IMR-90 (cell line): ENCODE measurements around the gene FAM124A. TPM values are rescaled to one million over a fixed set of nuclear protein-coding genes. Genes with fewer than 3 reads are reported as not detected.

Experiments
- ATAC-seq: fragments of 200-7000 bp; cut with Tn5 transposase; 2 replicates; pipeline ENCODE4 v1.9.1; 2020; ENCODE audit warnings: low read depth, mild to moderate bottlenecking, moderate library complexity
- BruUV-seq: library from RNA; stranded (reverse); fragments of 400-500 nt; replicated peaks from 2 replicates; lab custom pipeline; 2021; lab: Mats Ljungman, UMichigan
- CTCF ChIA-PET: fragments of 300-600 bp; formaldehyde crosslinking; extraction: SDS; loops from one replicate; lab custom pipeline; 2021; ENCODE audit warnings: antibody characterized with exemption; lab: Yijun Ruan, JAX
- POLR2A ChIA-PET: fragments of 300-600 bp; sonication (Branson Sonifier 250); formaldehyde crosslinking; loops from one replicate; lab custom pipeline; 2022; ENCODE audit warnings: antibody characterized with exemption; ENCODE audit not compliant: unreplicated experiment; lab: Charles Lee
- DNase-seq: peaks from one replicate; pipeline ENCODE4 v3.0.0; 2013
- H2AFZ ChIP-seq: replicated peaks from 2 replicates; pipeline ENCODE3; 2013; ENCODE audit warnings: low read length, mild to moderate bottlenecking; ENCODE audit not compliant: poor library complexity
- H2AK5ac ChIP-seq: 2 replicates; pipeline ENCODE4 v1.6.1; 2013; ENCODE audit warnings: low read depth, low read length, inconsistent platforms
- H2AK9ac ChIP-seq: replicated peaks from 2 replicates; pipeline ENCODE3; 2013; ENCODE audit warnings: mild to moderate bottlenecking, low read depth, low read length, moderate library complexity; ENCODE audit not compliant: poor library complexity
- H2BK120ac ChIP-seq: 2 replicates; pipeline ENCODE4 v1.6.1; 2013; ENCODE audit warnings: low read depth, low read length, inconsistent platforms
- H2BK15ac ChIP-seq: 3 replicates; pipeline ENCODE4 v1.6.1; 2013; ENCODE audit warnings: low read depth, low read length, inconsistent platforms
- H2BK20ac ChIP-seq: 2 replicates; pipeline ENCODE4 v1.6.1; 2013; ENCODE audit warnings: low read depth, mild to moderate bottlenecking, inconsistent platforms, low read length, moderate library complexity
- H2BK5ac ChIP-seq: 2 replicates; pipeline ENCODE4 v1.6.1; 2013; ENCODE audit warnings: mild to moderate bottlenecking, low read depth, low read length, inconsistent platforms; ENCODE audit not compliant: poor library complexity, severe bottlenecking
- H3K14ac ChIP-seq: replicated peaks from 2 replicates; pipeline ENCODE4 v1.6.1; 2013; ENCODE audit warnings: low read depth, low read length, inconsistent platforms
- H3K18ac ChIP-seq: 2 replicates; pipeline ENCODE4 v1.6.1; 2013; ENCODE audit warnings: low read depth, low read length, control low read depth
- H3K23ac ChIP-seq: 2 replicates; pipeline ENCODE4 v1.6.1; 2013; ENCODE audit warnings: low read depth, low read length, inconsistent platforms
- H3K27ac ChIP-seq: 2 replicates; pipeline ENCODE4 v1.5.1; 2013; ENCODE audit warnings: mild to moderate bottlenecking, control low read depth, low read length; ENCODE audit not compliant: insufficient read depth
- H3K27me3 ChIP-seq: 2 replicates; pipeline ENCODE4 v1.6.1; 2013; ENCODE audit warnings: low read length; ENCODE audit not compliant: control insufficient read depth, insufficient read depth
- H3K36me3 ChIP-seq: 2 replicates; pipeline ENCODE4 v1.6.1; 2013; ENCODE audit warnings: low read length, mixed read lengths; ENCODE audit not compliant: control insufficient read depth, insufficient read depth
- H3K4ac ChIP-seq: 2 replicates; pipeline ENCODE4 v1.6.1; 2013; ENCODE audit warnings: low read depth, low read length, inconsistent platforms
- H3K4me1 ChIP-seq: 2 replicates; pipeline ENCODE4 v1.6.1; 2013; ENCODE audit warnings: low read length, mixed read lengths; ENCODE audit not compliant: control insufficient read depth, insufficient read depth
- H3K4me2 ChIP-seq: 2 replicates; pipeline ENCODE4 v1.6.1; 2013; ENCODE audit warnings: low read depth, mild to moderate bottlenecking, control low read depth, low read length, moderate library complexity
- H3K4me3 ChIP-seq: 2 replicates; pipeline ENCODE4 v1.5.1; 2013; ENCODE audit warnings: low read depth, mild to moderate bottlenecking, control low read depth, low read length, moderate library complexity; ENCODE audit not compliant: insufficient read depth
- H3K56ac ChIP-seq: 2 replicates; pipeline ENCODE4 v1.6.1; 2013; ENCODE audit warnings: low read length, inconsistent platforms; ENCODE audit not compliant: insufficient read depth; ENCODE audit errors: extremely low read depth
- H3K79me1 ChIP-seq, 2 experiments: 2 replicates each; pipeline ENCODE4 v1.6.1; 2013; ENCODE audit warnings: low read length in 2 of 2, inconsistent platforms in 1 of 2, low read depth in 1 of 2
- H3K9ac ChIP-seq: 2 replicates; pipeline ENCODE4 v1.6.1; 2013; ENCODE audit warnings: low read depth, low read length, control low read depth
- H3K9me1 ChIP-seq: 2 replicates; pipeline ENCODE4 v1.6.1; 2013; ENCODE audit warnings: low read length, inconsistent platforms; ENCODE audit not compliant: insufficient read depth
- H3K9me3 ChIP-seq: 2 replicates; pipeline ENCODE4 v1.6.1; 2013; ENCODE audit warnings: low read length; ENCODE audit not compliant: control insufficient read depth, insufficient read depth
- H4K20me1 ChIP-seq: 2 replicates; pipeline ENCODE4 v1.6.1; 2013; ENCODE audit warnings: low read length, inconsistent platforms; ENCODE audit not compliant: insufficient read depth
- H4K5ac ChIP-seq: 2 replicates; pipeline ENCODE4 v1.6.1; 2013; ENCODE audit warnings: mild to moderate bottlenecking, low read depth, low read length, control low read depth
- H4K8ac ChIP-seq, 2 experiments: 2 replicates each; pipeline ENCODE4 v1.6.1; 2013; ENCODE audit warnings: low read depth in 2 of 2, low read length in 2 of 2, control low read depth in 1 of 2, inconsistent platforms in 1 of 2
- H4K91ac ChIP-seq: 2 replicates; pipeline ENCODE4 v1.6.1; 2013; ENCODE audit warnings: low read depth, low read length, inconsistent platforms; ENCODE audit not compliant: insufficient read depth
- MAFK ChIP-seq: IDR thresholded peaks from 2 replicates; pipeline ENCODE4 v1.6.1; 2012; ENCODE audit warnings: low read depth, low read length, improper control_type of control experiment
- POLR2A ChIP-seq: IDR thresholded peaks from 2 replicates; pipeline ENCODE4 v1.6.1; 2012; ENCODE audit warnings: mild to moderate bottlenecking, low read depth, low read length
- RAD21 ChIP-seq: IDR thresholded peaks from 2 replicates; pipeline ENCODE4 v1.6.1; 2012; ENCODE audit warnings: low read length, improper control_type of control experiment
- WGBS, 2 experiments: methylation state at CpG; one replicate each; pipeline versions ENCODE4 v1.1.5 to v1.1.7; 2013; ENCODE audit warnings: missing lambda C conversion rate in 2 of 2; ENCODE audit not compliant: insufficient read length in 1 of 2; ENCODE audit errors: extremely low coverage in 2 of 2; 5-methylcytosine and 5-hydroxymethylcytosine counted together
- dilution Hi-C: fragments of 300-500 bp; cut with HindIII; formaldehyde crosslinking; loops from one replicate; pipeline ENCODE4 v1.14.3; 2018; ENCODE audit warnings: low sequenced_read_pairs; ENCODE audit not compliant: unreplicated experiment
- in situ Hi-C: fragments of 300-500 bp; cut with MboI; formaldehyde crosslinking; loops from 3 replicates; pipeline ENCODE4 v1.14.3; 2019; ENCODE audit warnings: low sequenced_read_pairs, inconsistent platforms, mixed read lengths
- intact Hi-C: fragments of 100-400 bp; cut with micrococcal nuclease; formaldehyde crosslinking; loops from 2 replicates; pipeline ENCODE4 v1.10.0; 2022
- polyA plus RNA-seq, 3 experiments: library from polyadenylated mRNA; depleted of rRNA; stranded (reverse); fragments of >200 nt; gene quantifications; 2 replicates each; pipeline ENCODE4 v1.2.3, GENCODE V29; 2012; ENCODE audit warnings: low replicate concordance in 1 of 3
- total RNA-seq: library from RNA; depleted of rRNA; stranded (reverse); fragments of >200 nt; gene quantifications from 2 replicates; pipeline ENCODE4 v1.2.3, GENCODE V29; 2012

The FAM124A gene
- total and polyA plus RNA-seq, 2 of the 4 experiments (the other 2 are of a cell fraction), result 0.03 TPM; not detected in 1

GRCh38 chr13:51322826-51323225 lies 100.6 kb downstream of the FAM124A start:
- H4K8ac ChIP-seq, result no peak overlapping the region
- H2BK5ac ChIP-seq, result no peak overlapping the region
- intact Hi-C loops, result no loop called here
- no peak overlapping the region for H3K4me3 ChIP-seq
- ChIA-PET POLR2A (no interaction called here), CTCF (interaction anchor here (0.5 to 1.2 kb wide), 2 partner anchors 10 to 84 kb away, joined by 3 read pairs; no protein-coding TSS in a partner anchor)
- no peaks in the 10 kb centered on the region for H3K79me1 ChIP-seq
- ATAC-seq (no peak), DNase-seq (no peak)
- no peak overlapping the region for H3K23ac ChIP-seq
- no peak overlapping the region for H3K27ac ChIP-seq
- H2AK5ac ChIP-seq, result no peak overlapping the region
- no peaks in the 10 kb centered on the region for H3K4me1 ChIP-seq
- no TSS peak for BruUV-seq
- H4K5ac ChIP-seq, result no peak overlapping the region
- in situ Hi-C loops, result no loop called here
- no peaks in the 10 kb centered on the region for H4K20me1 ChIP-seq
- TF ChIP-seq MAFK (no peak), RAD21 (no peak), POLR2A (no peak)
- peaks cover 20% of the 10 kb centered on the region for H3K27me3 ChIP-seq
- no peak overlapping the region for H2BK120ac ChIP-seq
- no peak overlapping the region for H2BK15ac ChIP-seq
- no peak overlapping the region for H2BK20ac ChIP-seq
- no peak overlapping the region for H3K4ac ChIP-seq
- H3K56ac ChIP-seq, result no peak overlapping the region
- H2AK9ac ChIP-seq, result no peak overlapping the region
- H3K9me3 ChIP-seq, result no peaks in the 10 kb centered on the region
- H3K9ac ChIP-seq, result no peak overlapping the region
- H2AFZ ChIP-seq, result no peak overlapping the region
- dilution Hi-C loops, result no loop called here
- no peaks in the 10 kb centered on the region for H3K9me1 ChIP-seq
- WGBS, 2 experiments, result 46% methylated on average over 3 of the region's 3 CpGs; no CpG with 5 or more reads in 1 of the 2 experiments
- H4K91ac ChIP-seq, result no peak overlapping the region
- H3K36me3 ChIP-seq, result no peaks in the 10 kb centered on the region
- no peak overlapping the region for H3K18ac ChIP-seq
- H3K14ac ChIP-seq, result no peak overlapping the region
- no peak overlapping the region for H3K4me2 ChIP-seq
